H1 (cell line): Measurements from ENCODE around the gene CELF5. TPM values are rescaled to one million over a fixed set of nuclear protein-coding genes. Genes with fewer than 3 reads are reported as not detected.

Source experiments
- ASH2L ChIP-seq: fragments of 200-600, 300-600 bp; sonication (generic); IDR thresholded peaks from one replicate; pipeline ENCODE4 v1.7.1; 2017; ENCODE audit warnings: low read length
- BACH1 ChIP-seq: IDR thresholded peaks from 2 replicates; pipeline ENCODE4 v1.6.1; 2012; ENCODE audit warnings: low read length, improper control_type of control experiment
- CHD2 ChIP-seq: IDR thresholded peaks from 2 replicates; pipeline ENCODE4 v1.6.1; 2012; ENCODE audit warnings: low read length, improper control_type of control experiment
- HDAC2 ChIP-seq, 2 experiments: fragments of 300-600 bp in 1 of 2; sonication (generic) in 1 of 2; IDR thresholded peaks; 2 replicates each; pipeline ENCODE4 v1.6.1; 2011 to 2012; ENCODE audit warnings: low read depth in 2 of 2, low read length in 2 of 2, mild to moderate bottlenecking in 2 of 2, moderate library complexity in 2 of 2, borderline replicate concordance in 1 of 2, inconsistent platforms in 1 of 2
- NRF1 ChIP-seq: IDR thresholded peaks from 2 replicates; pipeline ENCODE4 v1.6.1; 2011; ENCODE audit warnings: mild to moderate bottlenecking, low read depth, low read length, improper control_type of control experiment
- PHF8 ChIP-seq: fragments of 200-600 bp; sonication (generic); conservative IDR thresholded peaks from 2 replicates; pipeline ENCODE4 v1.7.1; 2012; ENCODE audit warnings: low read depth, mild to moderate bottlenecking, inconsistent platforms, low read length, moderate library complexity
- POU5F1 ChIP-seq: IDR thresholded peaks from 2 replicates; pipeline ENCODE4 v1.6.1; 2011; ENCODE audit warnings: low read depth, mild to moderate bottlenecking, low read length, moderate library complexity
- RXRA ChIP-seq: IDR thresholded peaks from 2 replicates; pipeline ENCODE4 v1.6.1; 2011; ENCODE audit warnings: low read depth, mild to moderate bottlenecking, low read length, moderate library complexity; ENCODE audit not compliant: insufficient read depth
- SAP30 ChIP-seq: fragments of 300-600 bp; sonication (generic); IDR thresholded peaks from 2 replicates; pipeline ENCODE4 v1.7.1; 2012; ENCODE audit warnings: low read length, moderate library complexity, mild to moderate bottlenecking, inconsistent platforms; ENCODE audit not compliant: insufficient read depth, insufficient replicate concordance
- SIN3A ChIP-seq, 2 experiments: IDR thresholded peaks in 1 of 2; conservative IDR thresholded peaks in 1 of 2; 2 replicates each; pipeline ENCODE4 v1.6.1; 2011 to 2012; ENCODE audit warnings: low read length in 2 of 2, improper control_type of control experiment in 1 of 2, low read depth in 1 of 2, mild to moderate bottlenecking in 1 of 2
- TEAD4 ChIP-seq: IDR thresholded peaks from 2 replicates; pipeline ENCODE4 v1.6.1; 2012; ENCODE audit warnings: low read depth, low read length, inconsistent platforms, mixed read lengths
- polyA plus RNA-seq, 7 experiments: library from polyadenylated mRNA; depleted of rRNA in 3 of 7; stranded (reverse) in 5 of 7; unstranded in 2 of 7; fragments of >200 nt in 5 of 7; fragments of 200-250 nt in 2 of 7; gene quantifications; 1 replicate in 5 of 7; 2 replicates in 1 of 7; 4 replicates in 1 of 7; pipeline versions ENCODE4 v1.2.1 to v1.2.3, GENCODE V29; 2011 to 2013; ENCODE audit warnings: missing spikeins in 2 of 7, mixed read lengths in 2 of 7
- total RNA-seq: library from RNA; stranded (reverse); fragmentation: NEBNext Ultra II Directional; extraction: Animal tissue kit (Norgen Biotek cat#: 25700); gene quantifications from 2 replicates; pipeline ENCODE4 v1.2.1, GENCODE V29; 2021
- TF ChIP-seq, protein P1 (sequence below): IDR thresholded peaks from 2 replicates; pipeline ENCODE4 v1.6.1; 2012; ENCODE audit warnings: low read length, inconsistent platforms
- TF ChIP-seq, protein P2 (sequence below): IDR thresholded peaks from 2 replicates; pipeline ENCODE4 v1.6.1; 2011; ENCODE audit warnings: low read depth, mild to moderate bottlenecking, low read length; ENCODE audit not compliant: insufficient read depth

CELF5 gene
- total and polyA plus RNA-seq, 2 of the 8 experiments (the other 6 are each of a cell fraction or from before 2014, with no cell fraction given), result 9.8 to 15.0 TPM

DNA sequence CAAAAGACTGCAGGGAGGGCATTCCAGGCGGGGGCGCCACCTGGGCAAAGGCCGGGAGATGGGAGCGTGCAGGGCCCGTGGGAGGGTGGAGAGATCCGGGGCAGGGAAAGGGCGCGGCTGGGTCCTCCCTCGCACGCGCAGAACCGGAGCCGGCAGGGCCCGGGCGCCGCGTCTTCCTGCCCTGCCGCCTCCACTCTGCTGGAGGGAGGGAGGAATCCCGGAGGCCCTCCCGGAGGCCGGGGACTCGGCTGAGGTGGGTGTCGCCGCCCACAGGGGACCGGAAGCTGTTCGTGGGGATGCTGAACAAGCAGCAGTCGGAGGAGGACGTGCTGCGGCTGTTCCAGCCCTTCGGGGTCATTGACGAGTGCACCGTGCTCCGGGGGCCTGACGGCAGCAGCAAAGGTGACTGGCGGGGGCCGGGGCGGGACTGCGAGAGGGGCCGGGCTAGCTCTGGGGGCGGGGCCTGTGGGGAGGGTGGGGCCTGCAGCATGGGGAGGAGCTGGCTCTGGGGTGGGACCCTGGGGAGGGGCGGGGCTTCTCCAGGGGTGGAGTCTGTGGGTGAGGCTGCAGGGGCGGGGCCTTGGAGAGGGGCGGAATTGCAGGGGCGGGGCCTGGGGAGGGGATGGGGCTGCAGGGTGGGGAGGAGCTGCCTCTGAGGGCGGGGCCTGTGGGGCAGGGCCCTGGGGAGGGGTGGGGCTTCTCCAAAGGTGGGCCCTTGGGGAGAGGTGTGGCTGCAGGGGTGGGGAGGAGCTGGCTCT is 51.3 kb downstream of the CELF5 start (continued):
- TF ChIP-seq, protein P1, sequence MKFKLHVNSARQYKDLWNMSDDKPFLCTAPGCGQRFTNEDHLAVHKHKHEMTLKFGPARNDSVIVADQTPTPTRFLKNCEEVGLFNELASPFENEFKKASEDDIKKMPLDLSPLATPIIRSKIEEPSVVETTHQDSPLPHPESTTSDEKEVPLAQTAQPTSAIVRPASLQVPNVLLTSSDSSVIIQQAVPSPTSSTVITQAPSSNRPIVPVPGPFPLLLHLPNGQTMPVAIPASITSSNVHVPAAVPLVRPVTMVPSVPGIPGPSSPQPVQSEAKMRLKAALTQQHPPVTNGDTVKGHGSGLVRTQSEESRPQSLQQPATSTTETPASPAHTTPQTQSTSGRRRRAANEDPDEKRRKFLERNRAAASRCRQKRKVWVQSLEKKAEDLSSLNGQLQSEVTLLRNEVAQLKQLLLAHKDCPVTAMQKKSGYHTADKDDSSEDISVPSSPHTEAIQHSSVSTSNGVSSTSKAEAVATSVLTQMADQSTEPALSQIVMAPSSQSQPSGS, result no peak
- TF ChIP-seq ASH2L (peak; percentile 25), HDAC2 (IDR thresholded peaks at IDR 0.05; ENCODE audit: borderline replicate concordance in 1 of 2, low read depth in 2 of 2, low read length in 2 of 2) (peak in 1 of 2 experiments; percentile 78; a peak in 1 of 4 replicates), BACH1 (peak; percentile 36; the same call in 1 of the 2 replicates), POU5F1 (no peak), TEAD4 (peak; percentile 94), SAP30 (no peak), RXRA (no peak), PHF8 (no peak), NRF1 (no peak), CHD2 (no peak), SIN3A (conservative IDR thresholded peaks at IDR 0.05 in 1 of 2, IDR thresholded peaks at IDR 0.05 in 1 of 2; ENCODE audit: low read depth in 1 of 2, low read length in 2 of 2) (0 out of 4 replicates have a peak, but pooled peaks of 1 of the 2 experiments have one; percentile 6)
- TF ChIP-seq, protein P2, sequence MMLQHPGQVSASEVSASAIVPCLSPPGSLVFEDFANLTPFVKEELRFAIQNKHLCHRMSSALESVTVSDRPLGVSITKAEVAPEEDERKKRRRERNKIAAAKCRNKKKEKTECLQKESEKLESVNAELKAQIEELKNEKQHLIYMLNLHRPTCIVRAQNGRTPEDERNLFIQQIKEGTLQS, result no peak
